T1000 (cell line): ENCODE data around the gene MIPOL1.
"Not testable (repeated sequence)": the region's sequence is repeated elsewhere in the genome, so short reads cannot be mapped to it uniquely, and the experiment has no call there.

ENCODE experiments used
- DNase-seq: peaks from one replicate; lab custom pipeline; 2025; ENCODE audit warnings: mixed read lengths; lab: John Stamatoyannopoulos, UW

The MIPOL1 gene

GRCh38 chr14:37462426-37462825 is 264.7 kb downstream of the MIPOL1 start:
- not testable (repeated sequence) for DNase-seq

GRCh38 chr14:37464192-37464858 is 266.6 kb downstream of the MIPOL1 start:
- no peak for DNase-seq

- DNase-seq: no peak
These were observed 268.4 kb downstream of the MIPOL1 start for GRCh38 chr14:37466003-37466622.

GRCh38 chr14:37466623-37467088 is 268.9 kb downstream of the MIPOL1 start:
- no peak for DNase-seq

- DNase-seq: no peak
These were observed 271.9 kb downstream of the MIPOL1 start for GRCh38 chr14:37469650-37470049.

GRCh38 chr14:37470251-37470650 is 272.5 kb downstream of the MIPOL1 start:
- no peak for DNase-seq

GRCh38 chr14:37472906-37473305 is 275.2 kb downstream of the MIPOL1 start:
- DNase-seq: no peak

GRCh38 chr14:37474191-37474590 is 276.5 kb downstream of the MIPOL1 start:
- no peak for DNase-seq

- DNase-seq: no peak
These were observed 282.9 kb downstream of the MIPOL1 start for GRCh38 chr14:37480446-37481290.

GRCh38 chr14:37482428-37482827 is 284.7 kb downstream of the MIPOL1 start:
- no peak for DNase-seq

GRCh38 chr14:37483672-37484071 is 285.9 kb downstream of the MIPOL1 start:
- DNase-seq: no peak

- no peak for DNase-seq
These were observed 292.9 kb downstream of the MIPOL1 start for GRCh38 chr14:37490607-37491006.

GRCh38 chr14:37491076-37491475 is 293.3 kb downstream of the MIPOL1 start:
- DNase-seq: no peak

GRCh38 chr14:37493606-37494005 is 295.9 kb downstream of the MIPOL1 start:
- DNase-seq: no peak

GRCh38 chr14:37497422-37497821 is 299.7 kb downstream of the MIPOL1 start:
- DNase-seq: no peak

- DNase-seq: no peak
These were observed 304.1 kb downstream of the MIPOL1 start for GRCh38 chr14:37501877-37502276.

GRCh38 chr14:37508503-37508902 is 310.8 kb downstream of the MIPOL1 start:
- DNase-seq: no peak

GRCh38 chr14:37512173-37512572 is 314.4 kb downstream of the MIPOL1 start:
- no peak for DNase-seq

- DNase-seq: no peak
These were observed 318.0 kb downstream of the MIPOL1 start for GRCh38 chr14:37515771-37516170.

GRCh38 chr14:37526994-37527393 is 329.3 kb downstream of the MIPOL1 start:
- no peak for DNase-seq

GRCh38 chr14:37539992-37540391 is 342.3 kb downstream of the MIPOL1 start:
- DNase-seq: no peak

GRCh38 chr14:37544407-37544806 is 346.7 kb downstream of the MIPOL1 start:
- no peak for DNase-seq

GRCh38 chr14:37545174-37545573 is 347.4 kb downstream of the MIPOL1 start:
- DNase-seq: no peak
